GM10266 (cell line): ENCODE data around the gene SLC17A7.
"Not testable (repeated sequence)": the region's sequence is repeated elsewhere in the genome, so short reads cannot be mapped to it uniquely, and the experiment has no call there.

Experiments
- DNase-seq: peaks from one replicate; pipeline ENCODE4 v3.0.0; 2012; ENCODE audit errors: extremely low spot score
- CTCF ChIP-seq: IDR thresholded peaks from 2 replicates; pipeline ENCODE4 v1.5.1; 2012; ENCODE audit warnings: mild to moderate bottlenecking, low read depth; ENCODE audit not compliant: control insufficient read depth, insufficient read depth; ENCODE audit errors: missing control alignments

Gene SLC17A7

DNA sequence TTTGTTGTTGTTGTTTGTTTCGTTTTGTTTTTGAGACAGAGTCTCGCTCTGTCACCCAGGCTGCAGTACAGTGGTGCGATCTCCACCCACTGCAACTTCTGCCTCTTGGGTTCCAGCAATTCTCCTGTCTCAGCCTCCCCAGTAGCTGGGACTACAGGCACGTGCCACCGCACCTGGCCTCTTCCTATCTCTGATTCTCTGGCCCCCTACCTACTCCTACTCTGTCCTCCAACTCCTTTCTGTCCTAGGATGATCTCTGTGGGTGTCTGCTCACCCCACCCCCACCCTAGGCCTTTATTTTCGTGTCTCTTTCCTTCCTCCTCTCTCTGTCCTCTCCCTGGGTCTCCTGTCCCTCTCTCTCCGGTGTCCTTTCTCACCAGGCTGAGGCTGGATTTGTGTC, 9.1 kb upstream of the SLC17A7 start:
- no peak for TF ChIP-seq CTCF
- DNase-seq = no peak

GRCh38 chr19:49448432-49448786, 7.1 kb upstream of the SLC17A7 start:
- TF ChIP-seq CTCF = no peak
- no peak for DNase-seq

- no peak for DNase-seq
- TF ChIP-seq CTCF = no peak
Measured at GRCh38 chr19:49447485-49448431, 6.4 kb upstream of the SLC17A7 start.

GRCh38 chr19:49445997-49446396, 4.7 kb upstream of the SLC17A7 start:
- TF ChIP-seq CTCF = peak; percentile 10
- no peak for DNase-seq

DNA sequence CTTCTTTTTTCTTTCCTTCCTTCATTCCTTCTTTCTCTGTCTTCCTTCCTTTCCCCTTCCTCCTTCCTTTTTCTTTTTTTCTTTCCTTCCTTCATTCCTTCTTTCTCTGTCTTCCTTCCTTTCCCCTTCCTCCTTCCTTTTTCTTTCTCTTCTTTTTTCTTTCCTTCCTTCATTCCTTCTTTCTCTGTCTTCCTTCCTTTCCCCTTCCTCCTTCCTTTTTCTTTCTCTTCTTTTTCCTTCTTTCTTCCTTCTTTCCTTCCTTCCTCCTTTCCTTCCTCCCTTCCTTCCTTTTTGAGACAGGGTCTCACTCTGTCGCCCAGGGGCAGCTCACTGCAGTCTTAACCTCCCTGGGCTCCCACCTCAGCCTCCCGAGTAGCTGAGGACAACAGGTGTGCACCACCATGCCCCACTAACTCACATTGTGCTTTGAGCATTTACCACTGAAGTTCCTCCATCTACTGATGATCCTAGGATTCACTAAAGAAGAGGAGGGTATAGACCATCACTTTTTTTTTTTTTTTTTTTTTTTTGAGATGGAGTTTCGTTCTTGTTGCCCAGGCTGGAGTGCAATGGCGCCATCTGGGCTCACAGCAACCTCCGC, 2.9 kb upstream of the SLC17A7 start:
- not testable (repeated sequence) for DNase-seq

DNA sequence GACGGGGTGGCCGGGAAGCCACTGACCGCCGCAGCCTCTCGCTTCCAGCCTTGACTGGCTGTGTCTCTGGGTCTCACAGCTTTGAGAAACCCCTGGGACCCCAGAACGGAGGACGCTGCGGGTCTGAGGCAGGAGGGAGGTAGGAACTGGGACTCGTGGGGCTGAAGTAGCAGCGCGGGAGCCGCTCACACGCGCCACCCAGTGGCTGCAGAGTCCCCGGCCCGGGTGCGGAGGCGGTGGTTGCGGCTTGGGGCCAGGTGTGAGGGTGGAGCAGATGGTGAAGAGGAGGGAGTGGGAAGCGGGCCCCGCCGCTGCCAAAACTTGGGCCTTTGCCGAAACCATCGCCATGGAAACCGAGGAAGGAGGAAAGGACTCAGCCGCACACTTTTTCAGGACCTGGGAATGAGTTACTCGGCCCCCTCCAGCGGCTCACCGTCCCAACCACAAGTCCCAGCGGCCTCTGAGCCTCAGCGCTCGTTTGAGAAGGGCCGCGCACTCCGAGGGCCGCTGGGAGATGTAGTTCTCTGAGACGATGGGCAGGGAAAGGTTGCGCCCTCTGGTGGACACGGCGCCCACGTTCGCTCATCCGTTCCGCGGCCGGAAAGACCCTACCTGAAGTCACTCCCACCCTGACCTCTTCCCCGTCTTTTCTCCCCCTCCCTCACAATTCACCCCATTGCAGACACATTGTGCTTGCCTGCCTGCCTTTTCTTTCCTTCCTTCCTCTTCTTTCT, 2.2 kb upstream of the SLC17A7 start:
- DNase-seq = peak; percentile 94
- TF ChIP-seq CTCF = peak; percentile 97

DNA sequence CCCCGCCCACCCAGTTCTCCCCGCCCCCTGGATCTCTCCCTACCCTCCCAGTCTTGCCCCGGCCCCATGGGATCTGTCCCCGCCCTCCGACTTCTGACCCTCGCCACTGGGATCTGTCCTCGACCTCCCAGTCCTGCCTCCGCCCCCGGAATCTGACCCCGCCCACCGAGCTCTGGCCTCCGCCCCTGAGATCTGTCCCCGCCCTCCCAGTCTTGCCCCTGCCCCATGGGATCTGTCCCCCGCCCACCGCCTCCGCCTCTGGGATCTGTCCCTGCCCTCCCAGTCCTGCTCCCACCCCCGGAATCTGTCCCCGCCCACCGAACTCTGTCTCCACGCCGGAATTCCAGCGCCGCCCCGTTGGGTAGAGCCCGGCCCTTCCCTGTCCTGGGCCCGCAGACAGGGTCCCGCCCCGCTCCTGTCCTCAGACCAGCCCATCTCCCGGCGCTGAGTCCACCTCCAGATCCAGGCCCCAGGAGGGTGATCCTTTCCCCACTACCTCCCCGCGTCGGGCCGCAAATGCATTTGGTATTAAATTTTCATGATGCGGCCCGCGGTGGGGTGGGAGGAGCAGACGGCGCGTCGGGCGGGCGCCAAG, 1.5 kb upstream of the SLC17A7 start:
- DNase-seq = peak; percentile 86
- no peak for TF ChIP-seq CTCF
